A673 (cell line): ENCODE data around the gene SLC35E2B. TPM values are rescaled to one million over a fixed set of nuclear protein-coding genes. Genes with fewer than 3 reads are reported as not detected.

Source experiments
- BruUV-seq: library from RNA; stranded (reverse); fragments of 400-500 nt; replicated peaks from 2 replicates; lab custom pipeline; 2021; lab: Mats Ljungman, UMichigan
- CTCF ChIA-PET: fragments of 300-600 bp; sonication (Branson Sonifier 250); formaldehyde crosslinking; loops from one replicate; lab custom pipeline; 2022; ENCODE audit warnings: antibody characterized with exemption; lab: Charles Lee
- POLR2A ChIA-PET: fragments of 300-600 bp; sonication (Branson Sonifier 250); formaldehyde crosslinking; loops from one replicate; lab custom pipeline; 2022; ENCODE audit warnings: antibody characterized with exemption; ENCODE audit not compliant: low non-redundant PET; lab: Charles Lee
- DNase-seq: peaks from one replicate; pipeline ENCODE4 v3.0.0-alpha.2; 2015; ENCODE audit warnings: low spot score
- H3K27ac ChIP-seq: fragments of 200-600 bp; sonication (generic); 2 replicates; pipeline ENCODE4 v1.5.1; 2016; ENCODE audit warnings: mixed run types, low read depth, mild to moderate bottlenecking, mixed read lengths, antibody characterized with exemption, low read length; ENCODE audit not compliant: poor library complexity, severe bottlenecking
- H3K27me3 ChIP-seq: fragments of 200-600 bp; sonication (generic); replicated peaks from 2 replicates; pipeline ENCODE4 v1.6.1; 2017; ENCODE audit warnings: mixed run types, low read depth, mild to moderate bottlenecking, mixed read lengths, antibody characterized with exemption, low read length; ENCODE audit not compliant: insufficient read depth, poor library complexity
- H3K36me3 ChIP-seq: fragments of 200-600 bp; sonication (generic); 2 replicates; pipeline ENCODE4 v1.6.1; 2016; ENCODE audit warnings: mixed run types, mild to moderate bottlenecking, mixed read lengths, antibody characterized with exemption, low read length; ENCODE audit not compliant: insufficient read depth, poor library complexity, severe bottlenecking
- H3K4me1 ChIP-seq: fragments of 200-600 bp; sonication (generic); 2 replicates; pipeline ENCODE4 v1.6.1; 2017; ENCODE audit warnings: mixed run types, mild to moderate bottlenecking, mixed read lengths, antibody characterized with exemption, low read length; ENCODE audit not compliant: insufficient read depth, poor library complexity, severe bottlenecking
- H3K4me3 ChIP-seq: fragments of 200-600 bp; sonication (generic); 2 replicates; pipeline ENCODE4 v1.5.1; 2016; ENCODE audit warnings: low read depth, mixed run types, mild to moderate bottlenecking, mixed read lengths, low read length; ENCODE audit not compliant: poor library complexity, severe bottlenecking
- H3K9me3 ChIP-seq: fragments of 200-600 bp; sonication (generic); 2 replicates; pipeline ENCODE4 v1.6.1; 2016; ENCODE audit warnings: mixed run types, low read depth, mild to moderate bottlenecking, mixed read lengths, antibody characterized with exemption, low read length; ENCODE audit not compliant: poor library complexity, severe bottlenecking
- EZH2 ChIP-seq: fragments of 200-600 bp; sonication (generic); IDR thresholded peaks from 2 replicates; pipeline ENCODE4 v1.6.1; 2017; ENCODE audit warnings: borderline replicate concordance, low read depth, mild to moderate bottlenecking, mixed read lengths, antibody characterized with exemption, low read length; ENCODE audit not compliant: poor library complexity, severe bottlenecking
- intact Hi-C: fragments of 100-400 bp; cut with micrococcal nuclease; formaldehyde crosslinking; loops from one replicate; pipeline ENCODE4 v1.10.0; 2022; ENCODE audit not compliant: unreplicated experiment
- total RNA-seq: library from RNA; stranded (reverse); gene quantifications from 2 replicates; pipeline ENCODE4 v1.2.3, GENCODE V29; 2021
- TF ChIP-seq, protein P1 (sequence below): fragments of 300-800, 200-600 bp; sonication (generic); conservative IDR thresholded peaks from 2 replicates; pipeline ENCODE4 v1.5.1; 2017; ENCODE audit warnings: low read depth, mild to moderate bottlenecking, antibody characterized with exemption, low read length, moderate library complexity, mixed read lengths

The SLC35E2B gene
- total RNA-seq, 1 experiment from 2014 or later, result 56.3 TPM

- no peaks in the 10 kb centered on the region for H3K9me3 ChIP-seq
- no TSS peak for BruUV-seq
- TF ChIP-seq, protein P1, sequence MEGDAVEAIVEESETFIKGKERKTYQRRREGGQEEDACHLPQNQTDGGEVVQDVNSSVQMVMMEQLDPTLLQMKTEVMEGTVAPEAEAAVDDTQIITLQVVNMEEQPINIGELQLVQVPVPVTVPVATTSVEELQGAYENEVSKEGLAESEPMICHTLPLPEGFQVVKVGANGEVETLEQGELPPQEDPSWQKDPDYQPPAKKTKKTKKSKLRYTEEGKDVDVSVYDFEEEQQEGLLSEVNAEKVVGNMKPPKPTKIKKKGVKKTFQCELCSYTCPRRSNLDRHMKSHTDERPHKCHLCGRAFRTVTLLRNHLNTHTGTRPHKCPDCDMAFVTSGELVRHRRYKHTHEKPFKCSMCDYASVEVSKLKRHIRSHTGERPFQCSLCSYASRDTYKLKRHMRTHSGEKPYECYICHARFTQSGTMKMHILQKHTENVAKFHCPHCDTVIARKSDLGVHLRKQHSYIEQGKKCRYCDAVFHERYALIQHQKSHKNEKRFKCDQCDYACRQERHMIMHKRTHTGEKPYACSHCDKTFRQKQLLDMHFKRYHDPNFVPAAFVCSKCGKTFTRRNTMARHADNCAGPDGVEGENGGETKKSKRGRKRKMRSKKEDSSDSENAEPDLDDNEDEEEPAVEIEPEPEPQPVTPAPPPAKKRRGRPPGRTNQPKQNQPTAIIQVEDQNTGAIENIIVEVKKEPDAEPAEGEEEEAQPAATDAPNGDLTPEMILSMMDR, result no peak
- TF ChIP-seq EZH2, result no peak
- no peaks in the 10 kb centered on the region for H3K36me3 ChIP-seq
- peaks cover 7% of the 10 kb centered on the region for H3K4me1 ChIP-seq
- ChIA-PET CTCF (no interaction called here), POLR2A (no interaction called here)
- DNase-seq, result no peak
- no peaks in the 10 kb centered on the region for H3K27me3 ChIP-seq
- H3K27ac ChIP-seq, result peak overlapping the region; percentile 100
- intact Hi-C loops, result no loop called here
- H3K4me3 ChIP-seq, result peak overlapping the region; percentile 90
Measured at GRCh38 chr1:1614954-1615255, 77.7 kb downstream of the SLC35E2B start.

DNA sequence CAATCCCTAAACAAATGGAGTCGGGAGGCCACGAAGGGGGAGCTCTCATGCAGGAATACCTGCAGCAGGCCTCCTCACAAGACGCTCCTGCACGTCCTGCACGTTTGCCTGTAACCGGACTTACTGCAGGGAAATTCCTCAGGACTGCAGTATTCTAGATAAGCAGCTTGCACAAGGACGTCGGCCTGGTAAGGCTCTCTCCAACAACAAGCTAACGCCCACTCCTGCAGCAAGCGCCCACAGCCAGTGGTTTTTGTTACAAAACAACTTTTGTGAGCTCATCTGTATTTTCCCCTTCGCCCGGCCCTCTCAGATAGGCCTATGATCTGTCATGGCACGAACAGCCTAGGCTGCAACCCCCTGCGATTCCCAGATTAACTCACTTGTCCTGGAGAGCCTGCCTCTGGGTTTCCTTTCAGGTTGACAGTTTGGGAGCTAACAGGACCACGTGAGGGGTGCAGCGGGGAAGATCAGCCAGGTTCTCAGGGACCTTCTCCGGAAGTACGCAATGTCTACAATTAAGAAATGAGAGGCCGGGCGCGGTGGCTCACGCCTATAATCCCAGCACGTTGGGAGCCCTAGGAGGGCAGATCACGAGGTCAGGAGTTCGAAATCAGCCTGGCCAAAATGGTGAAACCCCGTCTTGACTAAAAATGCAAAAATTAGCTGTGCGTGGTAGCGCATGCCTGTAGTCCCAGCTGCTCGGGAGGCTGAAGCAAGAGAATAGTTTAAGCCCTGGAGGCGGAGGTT is 78.2 kb downstream of the SLC35E2B start:
- Histone ChIP-seq H3K27ac (peak overlapping the region; percentile 100), H3K4me3 (peak overlapping the region; percentile 90), H3K27me3 (no peaks in the 10 kb centered on the region), H3K9me3 (no peaks in the 10 kb centered on the region), H3K36me3 (no peaks in the 10 kb centered on the region), H3K4me1 (peaks cover 7% of the 10 kb centered on the region)
- TF ChIP-seq, protein P1, result no peak
- TF ChIP-seq EZH2, result no peak
- intact Hi-C loops, result no loop called here
- peak; percentile 58 for DNase-seq
- TSS peak; percentile 62 for BruUV-seq
- POLR2A ChIA-PET, result no interaction called here
- CTCF ChIA-PET, result no interaction called here

DNA sequence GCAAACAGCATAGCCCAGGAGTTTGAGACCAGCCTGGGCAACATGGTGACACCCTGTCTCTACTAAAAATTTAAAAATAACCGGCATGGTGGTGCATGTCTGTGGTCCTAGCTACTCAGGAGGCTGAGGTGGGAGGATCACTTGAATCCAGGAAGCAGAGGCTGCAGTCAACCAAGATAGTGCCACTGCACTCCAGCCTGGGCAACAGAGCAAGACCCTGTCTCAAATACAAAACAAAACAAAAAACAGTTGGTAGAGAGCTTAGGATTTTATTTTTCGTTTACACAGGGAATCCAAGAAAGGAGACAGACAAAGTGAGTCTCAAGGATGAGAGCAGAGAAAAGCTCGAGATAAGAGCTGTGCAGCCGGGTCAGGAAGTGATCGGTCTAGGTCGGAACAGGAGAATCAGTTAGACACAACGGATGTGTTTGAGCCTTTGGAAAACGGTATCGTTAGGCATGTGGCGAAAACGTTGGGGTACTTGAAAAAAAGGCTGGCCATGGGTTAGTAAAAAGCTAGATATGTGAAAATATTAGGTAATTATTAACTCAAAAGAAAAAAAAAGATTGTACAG is 79.0 kb downstream of the SLC35E2B start:
- intact Hi-C loops, result no loop called here
- TF ChIP-seq EZH2, result no peak
- peaks cover 7% of the 10 kb centered on the region for H3K4me1 ChIP-seq
- no peak overlapping the region for H3K27ac ChIP-seq
- H3K4me3 ChIP-seq, result peak overlapping the region; percentile 90
- no TSS peak for BruUV-seq
- H3K9me3 ChIP-seq, result no peaks in the 10 kb centered on the region
- CTCF ChIA-PET, result no interaction called here
- POLR2A ChIA-PET, result no interaction called here
- no peaks in the 10 kb centered on the region for H3K27me3 ChIP-seq
- no peak for DNase-seq
- H3K36me3 ChIP-seq, result no peaks in the 10 kb centered on the region

GRCh38 chr1:1612104-1612400 is 80.5 kb downstream of the SLC35E2B start:
- no peaks in the 10 kb centered on the region for H3K36me3 ChIP-seq
- no peak overlapping the region for H3K4me3 ChIP-seq
- BruUV-seq, result no TSS peak
- DNase-seq, result no peak
- TF ChIP-seq EZH2, result no peak
- TF ChIP-seq, protein P1, result no peak
- CTCF ChIA-PET, result no interaction called here
- no peaks in the 10 kb centered on the region for H3K27me3 ChIP-seq
- intact Hi-C loops, result no loop called here
- peaks cover 7% of the 10 kb centered on the region for H3K4me1 ChIP-seq
- H3K27ac ChIP-seq, result no peak overlapping the region
- no peaks in the 10 kb centered on the region for H3K9me3 ChIP-seq
- POLR2A ChIA-PET, result no interaction called here
